HCEC 1CT (cell line): Measurements from ENCODE around the gene AGBL1.
"Not testable (repeated sequence)": the region's sequence is repeated elsewhere in the genome, so short reads cannot be mapped to it uniquely, and the experiment has no call there.

Experiments
- DNase-seq: peaks from one replicate; pipeline ENCODE4 v3.0.0-alpha.2; 2017

AGBL1 gene

DNA sequence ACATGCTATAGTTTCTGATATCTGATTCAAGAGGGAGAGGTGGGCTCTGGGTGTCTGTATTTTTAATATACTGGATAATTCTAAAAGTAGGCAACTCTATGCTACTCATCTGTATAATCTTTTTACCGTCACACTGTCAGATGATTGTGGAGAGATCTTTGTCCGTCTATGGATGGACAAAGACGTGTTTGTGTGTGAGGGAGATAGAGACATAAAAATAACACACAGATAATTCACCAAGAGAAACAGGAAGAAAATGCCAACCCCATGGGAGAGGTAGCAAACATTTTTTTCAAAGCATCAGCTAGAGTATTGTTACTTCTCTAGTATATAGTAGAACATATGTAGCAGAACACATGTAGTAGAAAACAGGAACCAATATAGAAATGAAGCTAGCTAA, 346.1 kb downstream of the AGBL1 start:
- no peak for DNase-seq

- DNase-seq, result no peak
Observed at GRCh38 chr15:86432861-86433260, 353.2 kb downstream of the AGBL1 start.

DNA sequence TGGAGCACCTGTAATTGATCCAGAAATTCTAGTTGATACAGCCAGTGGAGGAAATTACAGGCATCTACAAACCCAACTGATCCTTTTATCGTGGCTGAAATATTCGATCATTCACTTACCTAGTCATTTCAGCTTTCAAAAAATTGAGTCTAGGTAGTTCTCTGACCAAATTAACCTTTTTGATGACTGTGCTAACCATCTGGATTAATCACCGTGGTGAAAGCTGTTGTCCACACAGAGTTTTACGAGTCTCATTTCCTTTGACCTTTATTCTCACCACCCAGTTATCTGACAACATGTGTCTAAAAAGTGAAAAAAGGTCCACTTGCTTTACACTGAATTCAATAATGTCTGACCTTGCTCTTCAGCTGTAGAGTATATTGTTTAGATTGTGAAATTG, 354.3 kb downstream of the AGBL1 start:
- DNase-seq, result no peak

- DNase-seq, result no peak
Observed at GRCh38 chr15:86439614-86440013, 359.9 kb downstream of the AGBL1 start.

- no peak for DNase-seq
Observed at GRCh38 chr15:86444527-86444926, 364.9 kb downstream of the AGBL1 start.

DNA sequence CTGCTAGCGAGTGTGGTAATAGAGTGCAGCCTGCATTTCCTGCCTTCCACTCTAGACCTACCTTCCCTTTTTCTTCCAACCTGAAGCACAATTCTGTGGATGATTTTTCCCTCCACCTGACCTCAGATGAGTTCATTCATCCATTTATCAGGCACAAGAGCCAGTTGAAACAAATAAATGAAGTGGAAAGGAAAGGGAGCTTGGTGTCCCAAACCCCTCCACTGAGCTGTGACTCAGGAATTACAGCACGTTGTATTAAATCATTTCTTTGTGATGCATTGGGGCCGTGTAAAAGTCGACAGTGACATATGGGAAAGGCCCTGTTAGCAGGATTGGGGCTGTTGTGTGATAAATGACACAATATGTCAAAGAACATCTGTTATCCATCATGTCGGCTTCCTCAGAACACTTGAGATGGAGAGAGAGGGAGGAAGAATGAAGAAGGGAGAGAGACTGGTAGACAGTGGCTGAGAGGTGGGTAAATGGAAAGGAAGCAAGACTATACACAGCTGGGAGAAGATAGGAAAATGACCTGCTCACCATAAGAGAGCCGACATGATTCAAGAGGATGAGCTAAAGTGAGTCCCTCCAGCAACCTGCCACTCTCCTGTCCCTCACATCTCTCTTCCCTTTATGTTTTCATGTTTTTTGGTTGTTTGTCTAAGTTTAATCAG, 366.0 kb downstream of the AGBL1 start:
- DNase-seq, result no peak

DNA sequence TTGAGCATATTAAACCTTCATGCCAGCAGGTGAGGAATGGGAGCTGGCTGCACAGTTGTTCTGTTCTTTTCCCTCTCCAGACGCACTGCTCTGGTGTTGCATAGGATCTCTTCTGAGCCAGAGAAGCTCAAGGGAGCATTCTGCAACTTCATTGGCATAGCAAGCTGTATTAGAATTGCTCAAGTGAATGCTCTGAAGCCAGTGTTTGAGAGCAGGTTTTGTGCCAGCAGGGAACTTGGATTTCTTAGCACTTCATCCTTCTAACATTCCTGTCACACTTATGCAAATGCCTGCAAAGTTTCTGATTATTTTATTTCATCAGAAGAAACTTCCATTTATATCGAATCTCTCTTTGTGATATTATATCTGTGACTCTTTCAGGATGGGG, 366.6 kb downstream of the AGBL1 start:
- no peak for DNase-seq

- DNase-seq, result not testable (repeated sequence)
Observed at GRCh38 chr15:86465470-86466039, 385.9 kb downstream of the AGBL1 start.

DNA sequence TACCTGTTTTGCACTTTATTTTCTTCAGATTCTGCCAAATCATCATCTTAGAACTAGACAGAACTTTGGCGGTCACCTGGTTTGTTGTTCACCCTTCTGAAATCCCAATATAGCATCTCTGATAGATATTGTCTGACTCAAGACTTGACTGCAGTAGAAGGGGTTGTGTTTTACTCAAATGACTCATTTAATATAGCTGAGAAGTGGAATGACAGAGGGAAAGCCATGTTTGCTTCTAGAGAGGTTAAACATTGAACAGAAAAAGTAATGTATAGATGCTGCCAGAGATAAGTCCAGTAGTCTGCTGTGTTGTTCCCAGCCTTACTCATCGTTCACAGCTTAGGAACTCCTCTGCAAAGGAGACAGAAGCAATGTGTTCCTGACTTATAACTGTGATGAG, 402.0 kb downstream of the AGBL1 start:
- no peak for DNase-seq

DNA sequence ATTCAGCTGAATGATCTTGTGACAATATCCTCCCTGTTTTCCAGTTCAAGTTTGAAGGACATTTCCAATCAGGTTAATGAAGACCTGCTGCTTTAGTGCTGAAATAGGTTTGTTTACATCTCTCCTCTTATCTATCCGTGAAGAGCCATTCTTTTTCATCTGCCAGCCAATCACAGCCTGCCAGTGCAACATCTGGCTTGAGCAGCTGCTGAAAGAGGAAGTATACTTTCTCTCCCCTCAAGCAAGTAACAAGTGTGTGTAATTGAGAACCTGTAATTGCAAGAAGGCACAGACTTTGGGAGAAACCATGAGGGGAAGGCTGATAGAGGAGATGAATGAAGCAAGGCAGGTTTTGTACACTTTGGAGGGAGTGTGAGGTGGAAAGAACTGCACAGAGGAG, 404.3 kb downstream of the AGBL1 start:
- DNase-seq, result no peak

DNA sequence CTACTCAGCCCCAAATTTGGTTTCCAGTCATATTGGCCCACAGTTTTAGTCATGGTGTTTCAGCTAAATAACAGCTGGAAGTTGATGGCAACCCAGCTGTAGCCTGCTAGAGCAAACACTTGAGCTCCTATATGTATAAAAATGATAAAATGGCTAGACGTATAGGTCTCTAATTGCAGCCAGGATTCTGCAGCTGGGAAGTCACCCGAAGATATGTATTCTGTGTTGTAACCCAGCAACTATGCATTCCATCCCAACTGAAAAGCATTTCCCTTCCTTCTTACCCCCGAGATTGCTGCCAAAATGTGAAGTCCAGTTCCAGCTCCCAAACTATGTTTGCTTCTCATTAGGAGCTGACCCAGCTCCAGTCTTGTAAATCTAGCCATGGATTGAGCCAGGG, 408.4 kb downstream of the AGBL1 start:
- no peak for DNase-seq

GRCh38 chr15:86489981-86490380, 410.3 kb downstream of the AGBL1 start:
- no peak for DNase-seq

- no peak for DNase-seq
Observed at GRCh38 chr15:86491118-86491517, 411.4 kb downstream of the AGBL1 start.

DNA sequence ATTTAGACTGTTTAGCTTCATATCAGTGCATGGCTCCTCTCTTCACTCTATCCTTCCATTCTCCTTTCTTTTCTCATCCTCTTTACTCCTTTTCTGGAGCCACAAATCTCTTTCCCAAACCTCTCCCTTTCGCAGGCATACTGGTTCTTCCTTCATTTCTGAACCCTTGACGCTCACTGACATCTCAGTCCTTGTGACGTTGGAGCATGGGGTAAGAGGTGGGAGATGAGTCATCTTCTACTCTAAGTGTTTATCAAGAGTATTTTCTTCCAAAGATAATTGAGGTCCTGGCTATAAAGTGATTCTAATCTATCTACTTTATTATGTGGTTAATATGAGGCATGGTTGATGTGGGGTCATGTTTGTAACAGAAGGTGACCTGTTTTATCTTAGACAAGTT, 414.2 kb downstream of the AGBL1 start:
- no peak for DNase-seq

DNA sequence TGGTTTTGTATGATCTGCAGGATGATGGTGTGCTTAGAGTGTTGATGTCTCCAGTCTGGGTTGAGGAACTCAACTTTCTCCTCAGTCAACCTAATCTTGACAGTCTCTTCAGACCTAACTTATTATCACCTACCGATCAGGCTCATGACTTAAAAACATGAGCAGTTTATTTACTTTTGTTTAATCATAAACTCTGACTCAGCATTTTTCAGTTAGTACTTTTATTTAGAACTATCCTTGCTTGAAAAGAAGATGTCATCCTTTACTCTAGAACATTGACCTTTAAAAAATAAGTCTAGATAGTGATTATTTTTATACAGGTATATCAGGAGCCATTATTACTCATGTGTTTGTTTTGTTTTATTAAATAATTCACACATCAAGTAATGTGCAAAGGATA, 414.8 kb downstream of the AGBL1 start:
- no peak for DNase-seq

- DNase-seq, result no peak
Observed at GRCh38 chr15:86502301-86502700, 422.6 kb downstream of the AGBL1 start.

DNA sequence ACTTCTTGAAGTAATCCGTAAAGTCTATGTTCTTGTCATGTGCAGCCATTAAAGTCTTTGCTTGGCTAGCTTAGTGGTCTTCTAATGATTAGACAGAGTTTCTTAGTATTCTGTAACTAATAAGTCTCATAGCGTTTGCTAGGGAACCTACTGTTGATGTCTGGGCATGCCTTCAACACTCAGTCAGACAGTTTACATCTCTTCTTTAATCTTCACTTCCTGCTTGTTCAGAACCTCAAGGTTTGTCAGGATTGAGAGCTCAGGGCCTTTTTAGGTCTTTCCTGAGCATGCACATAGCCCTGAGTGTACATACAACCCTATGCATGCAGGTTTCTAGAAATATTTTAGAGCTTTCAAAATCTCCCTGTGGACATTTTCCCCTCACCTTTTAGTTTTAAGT, 426.3 kb downstream of the AGBL1 start:
- DNase-seq, result no peak

GRCh38 chr15:86506401-86506800, 426.7 kb downstream of the AGBL1 start:
- DNase-seq, result no peak

- no peak for DNase-seq
Observed at GRCh38 chr15:86515625-86516024, 436.0 kb downstream of the AGBL1 start.

DNA sequence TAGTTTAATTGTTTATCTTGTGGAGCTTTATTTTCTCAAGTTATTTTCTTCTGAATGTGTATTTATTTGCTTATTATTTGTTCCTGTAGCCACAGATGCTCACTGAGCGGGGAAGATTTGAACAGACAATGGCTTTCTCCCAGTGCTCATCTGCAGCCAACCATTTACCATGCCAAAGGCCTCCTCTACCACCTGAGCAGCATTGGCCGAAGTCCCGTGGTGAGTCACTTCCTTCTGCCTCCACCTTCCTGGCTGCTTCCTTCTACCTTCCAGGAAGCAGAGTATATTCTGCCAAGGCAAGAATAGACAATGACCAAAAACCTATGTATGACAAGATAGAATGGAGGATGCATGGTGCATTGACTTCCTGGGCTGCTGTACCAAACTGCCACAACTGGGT, 443.1 kb downstream of the AGBL1 start:
- no peak for DNase-seq

DNA sequence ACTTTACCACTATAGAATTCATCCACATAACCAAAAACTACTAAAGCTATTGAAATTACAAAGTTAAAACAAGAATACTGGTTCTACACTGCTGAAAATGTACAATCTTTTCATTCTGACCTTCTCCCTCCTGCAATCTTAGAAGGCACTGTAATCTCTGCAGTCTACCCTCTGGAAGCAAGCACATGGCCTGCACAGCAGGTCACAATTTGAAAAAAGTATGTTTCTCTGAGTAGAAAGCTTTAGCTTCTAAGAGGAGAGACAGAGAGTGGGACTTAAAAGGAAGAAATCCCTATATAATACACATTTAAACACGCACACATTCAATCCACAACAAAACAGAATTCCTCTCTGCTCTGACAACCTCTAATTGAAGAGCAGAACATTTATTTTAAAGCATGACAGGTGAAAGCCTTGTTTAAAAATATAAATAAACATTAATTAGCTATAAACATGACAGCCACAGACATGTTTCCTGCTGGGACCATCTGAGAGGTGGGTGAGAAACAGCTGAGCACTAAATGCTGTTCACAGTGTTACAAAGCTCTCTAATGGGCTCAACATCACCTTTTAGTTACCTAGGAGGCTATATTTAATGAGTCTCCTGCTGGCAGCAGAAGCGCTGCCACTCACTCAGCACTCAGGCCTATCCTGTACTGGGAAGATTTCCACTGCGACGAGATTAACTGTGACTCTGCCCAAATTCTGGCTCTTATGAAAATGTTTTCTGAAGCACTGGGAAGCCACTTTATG, 447.4 kb downstream of the AGBL1 start:
- DNase-seq, result no peak

DNA sequence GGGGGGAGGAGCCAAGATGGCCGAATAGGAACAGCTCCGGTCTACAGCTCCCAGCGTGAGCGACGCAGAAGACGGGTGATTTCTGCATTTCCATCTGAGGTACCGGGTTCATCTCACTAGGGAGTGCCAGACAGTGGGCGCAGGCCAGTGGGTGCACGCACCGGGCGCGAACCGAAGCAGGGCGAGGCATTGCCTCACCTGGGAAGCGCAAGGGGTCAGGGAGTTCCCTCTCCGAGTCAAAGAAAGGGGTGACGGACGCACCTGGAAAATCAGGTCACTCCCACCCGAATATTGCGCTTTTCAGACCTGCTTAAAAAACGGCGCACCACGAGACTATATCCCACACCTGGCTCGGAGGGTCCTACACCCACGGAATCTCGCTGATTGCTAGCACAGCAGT, 448.4 kb downstream of the AGBL1 start:
- DNase-seq, result not testable (repeated sequence)

DNA sequence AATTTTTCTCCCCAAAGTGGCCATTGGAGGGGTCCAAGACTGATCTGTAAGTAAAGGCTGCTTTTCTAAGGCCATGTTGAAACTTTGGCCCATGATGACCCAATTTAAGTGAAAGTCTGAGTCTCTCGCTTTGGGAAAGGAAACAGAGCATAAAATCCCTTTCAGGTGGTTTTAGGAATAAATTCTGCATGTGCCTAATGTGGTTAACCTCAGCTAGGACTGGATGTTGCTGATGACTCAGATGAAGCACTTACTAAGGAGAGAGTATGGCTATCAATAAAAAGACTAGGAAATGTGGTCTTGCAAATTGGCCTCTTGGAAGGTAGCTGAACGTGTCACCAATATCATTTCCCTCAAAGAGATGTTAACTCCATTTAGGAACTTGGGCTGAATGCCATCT, 458.5 kb downstream of the AGBL1 start:
- DNase-seq, result no peak

GRCh38 chr15:86540840-86541467, 461.3 kb downstream of the AGBL1 start:
- DNase-seq, result no peak
